OCI-M2 (cell line): ENCODE results near the gene KRTAP8-1.

Experiments
- DNase-seq: peaks from one replicate; lab custom pipeline; 2025; ENCODE audit not compliant: unreplicated experiment; lab: John Stamatoyannopoulos, UW

Gene KRTAP8-1

GRCh38 chr21:30813174-30813573 lies at the start of gene KRTAP8-1:
Gene KRTAP8-1, minus strand, starts transcription at chr21:30813274. Its CDS starts 54 bp downstream, at chr21:30813220.
- no peak for DNase-seq

- no peak for DNase-seq
Measured at GRCh38 chr21:30847627-30848500, 34.8 kb upstream of the KRTAP8-1 start.

- DNase-seq, result no peak
Measured at GRCh38 chr21:30842990-30843389, 29.9 kb upstream of the KRTAP8-1 start.

- no peak for DNase-seq
Measured at GRCh38 chr21:30839304-30839703, 26.2 kb upstream of the KRTAP8-1 start.

- no peak for DNase-seq
Measured at GRCh38 chr21:30838536-30838935, 25.5 kb upstream of the KRTAP8-1 start.

GRCh38 chr21:30831194-30831765 lies 18.2 kb upstream of the KRTAP8-1 start:
- no peak for DNase-seq

GRCh38 chr21:30829659-30830058 lies 16.6 kb upstream of the KRTAP8-1 start, which contains the start of gene KRTAP7-1:
Gene KRTAP7-1, minus strand, starts transcription at chr21:30829759. Its CDS starts 61 bp downstream, at chr21:30829698.
- no peak for DNase-seq

GRCh38 chr21:30818837-30819610 lies 6.0 kb upstream of the KRTAP8-1 start:
- no peak for DNase-seq

- no peak for DNase-seq
Measured at GRCh38 chr21:30800605-30801004, 12.5 kb downstream of the KRTAP8-1 start.

GRCh38 chr21:30793581-30794314 lies 19.3 kb downstream of the KRTAP8-1 start:
- DNase-seq, result no peak

GRCh38 chr21:30779249-30779648 lies 33.8 kb downstream of the KRTAP8-1 start:
- DNase-seq, result no peak

GRCh38 chr21:30769724-30770431 lies 43.2 kb downstream of the KRTAP8-1 start:
- no peak for DNase-seq
